ENCODE results near the gene SLC23A1. TPM values are rescaled to one million over a fixed set of nuclear protein-coding genes. Genes with fewer than 3 reads are reported as not detected.

SLC23A1 gene
- total and polyA plus RNA-seq, 9 of the 15 experiments (the other 6 are each of a cell fraction or from before 2014, with no cell fraction given), result 0.03 to 0.20 (median 0.05) TPM; not detected in 5

- peak in 1 of 2 experiments; percentile 45; a peak in 1 of 4 replicates for TF ChIP-seq ZNF639 (CRISPR knock-in tag; conservative IDR thresholded peaks at IDR 0.05 in 1 of 2, IDR thresholded peaks at IDR 0.05 in 1 of 2)
- TF ChIP-seq ZNF324 (CRISPR knock-in tag; IDR thresholded peaks at IDR 0.05), result no peak
- TF ChIP-seq PBX2 (CRISPR knock-in tag; IDR thresholded peaks at IDR 0.05; ENCODE audit: low read depth), result no peak
- no peak for TF ChIP-seq PBX2 (tag; conservative IDR thresholded peaks at IDR 0.05; ENCODE audit: low read depth)
- TF ChIP-seq HNRNPL (IDR thresholded peaks at IDR 0.05; ENCODE audit: low read depth, low read length), result no peak
- no peak for TF ChIP-seq HOXB6 (CRISPR knock-in tag; IDR thresholded peaks at IDR 0.05; ENCODE audit: borderline replicate concordance)
- peak; percentile 8 to 77; a peak in 1 of 4 replicates for TF ChIP-seq TEAD1 (CRISPR knock-in tag; IDR thresholded peaks at IDR 0.05)
- no peak for TF ChIP-seq ZNF551 (CRISPR knock-in tag; IDR thresholded peaks at IDR 0.05)
- no peak for TF ChIP-seq SMARCC2 (IDR thresholded peaks at IDR 0.05; ENCODE audit: low read depth)
- peak; percentile 54; the same call in 1 of the 2 replicates for TF ChIP-seq HDAC2 (IDR thresholded peaks at IDR 0.05)
- TF ChIP-seq ZNF23 (CRISPR knock-in tag; IDR thresholded peaks at IDR 0.05), result no peak
- TF ChIP-seq ZNF75A (CRISPR knock-in tag; IDR thresholded peaks at IDR 0.05), result no peak
- TF ChIP-seq BHLHE40 (IDR thresholded peaks at IDR 0.05; ENCODE audit: low read length), result peak; percentile 97; the same call in 1 of the 2 replicates
- no peak for TF ChIP-seq MCM2 (IDR thresholded peaks at IDR 0.05; ENCODE audit: low read depth)
- TF ChIP-seq ZNF217 (CRISPR knock-in tag; IDR thresholded peaks at IDR 0.05), result no peak
- TF ChIP-seq RB1 (IDR thresholded peaks at IDR 0.05; ENCODE audit: low read depth), result peak; percentile 87; the same call in 1 of the 2 replicates
- peak; percentile 67; the same call in 1 of the 2 replicates for TF ChIP-seq ERF (CRISPR knock-in tag; IDR thresholded peaks at IDR 0.05)
- TF ChIP-seq CEBPB (tag; IDR thresholded peaks at IDR 0.05), result no peak
- TF ChIP-seq CTBP1 (IDR thresholded peaks at IDR 0.05; ENCODE audit: borderline replicate concordance), result peak; percentile 69; the same call in 1 of the 2 replicates
- TF ChIP-seq ZC3H4 (CRISPR knock-in tag; IDR thresholded peaks at IDR 0.05; ENCODE audit: borderline replicate concordance), result 0 out of 2 replicates have a peak, but pooled peaks have one; percentile 81
- no peak for TF ChIP-seq ZNF277 (CRISPR knock-in tag; IDR thresholded peaks at IDR 0.05; ENCODE audit: borderline replicate concordance)
- no peak for TF ChIP-seq CBX8 (IDR thresholded peaks at IDR 0.05; ENCODE audit: borderline replicate concordance, extremely low read depth, low read depth, low read length, poor library complexity, severe bottlenecking)
- TF ChIP-seq YBX1 (IDR thresholded peaks at IDR 0.05), result no peak
- TF ChIP-seq HLTF (IDR thresholded peaks at IDR 0.05), result peak; percentile 82
- TF ChIP-seq ZNF282 (CRISPR knock-in tag; IDR thresholded peaks at IDR 0.05), result no peak
Observed at GRCh38 chr5:139341689-139342422, 41.2 kb downstream of the SLC23A1 start, which contains the start of gene PAIP2 (continued).
